HG03196 (cell line): ENCODE results near the gene GCSAM.
A peak's percentile ranks its signal among the peaks of the same experiment; 100 is the strongest.

ENCODE experiments used
- ATAC-seq: cut with Tn5 transposase; IDR thresholded peaks from one replicate; pipeline ENCODE4 v1.9.1; 2021; ENCODE audit not compliant: unreplicated experiment

Gene GCSAM

GRCh38 chr3:112109322-112109721 lies 23.7 kb downstream of the GCSAM start:
- ATAC-seq, result no peak

GRCh38 chr3:112104774-112105173 lies 28.3 kb downstream of the GCSAM start:
- no peak for ATAC-seq

- no peak for ATAC-seq
These were observed 31.1 kb downstream of the GCSAM start for GRCh38 chr3:112101916-112102315.

- ATAC-seq, result peak; percentile 49
These were observed 35.7 kb downstream of the GCSAM start for GRCh38 chr3:112097378-112097777.

- no peak for ATAC-seq
These were observed 36.9 kb downstream of the GCSAM start for GRCh38 chr3:112096176-112096575.

GRCh38 chr3:112095731-112096130 lies 37.3 kb downstream of the GCSAM start:
- ATAC-seq, result no peak

- ATAC-seq, result no peak
These were observed 39.9 kb downstream of the GCSAM start for GRCh38 chr3:112093180-112093522.

- ATAC-seq, result peak; percentile 42
These were observed 40.4 kb downstream of the GCSAM start for GRCh38 chr3:112092496-112093179.

GRCh38 chr3:112090887-112091586 lies 42.0 kb downstream of the GCSAM start:
- no peak for ATAC-seq

GRCh38 chr3:112089956-112090886 lies 42.8 kb downstream of the GCSAM start:
- no peak for ATAC-seq

- no peak for ATAC-seq
These were observed 44.1 kb downstream of the GCSAM start for GRCh38 chr3:112088944-112089343.

GRCh38 chr3:112087746-112088145 lies 45.3 kb downstream of the GCSAM start:
- ATAC-seq, result no peak

- no peak for ATAC-seq
These were observed 46.0 kb downstream of the GCSAM start for GRCh38 chr3:112086875-112087524.

- peak; percentile 78 for ATAC-seq
These were observed 46.8 kb downstream of the GCSAM start, which contains the start of gene C3orf52 for GRCh38 chr3:112086076-112086854. TSS of gene C3orf52 (plus strand) at chr3:112086389. CDS start at chr3:112086408, 19 bp downstream.

GRCh38 chr3:112085735-112086075 lies 47.3 kb downstream of the GCSAM start:
- ATAC-seq, result no peak

GRCh38 chr3:112084980-112085705 lies 47.9 kb downstream of the GCSAM start:
- no peak for ATAC-seq

GRCh38 chr3:112083239-112083638 lies 49.8 kb downstream of the GCSAM start:
- no peak for ATAC-seq

GRCh38 chr3:112078125-112079083 lies 54.6 kb downstream of the GCSAM start:
- ATAC-seq, result no peak
